ENCODE measurements around the gene PTPN4.

Gene PTPN4

DNA sequence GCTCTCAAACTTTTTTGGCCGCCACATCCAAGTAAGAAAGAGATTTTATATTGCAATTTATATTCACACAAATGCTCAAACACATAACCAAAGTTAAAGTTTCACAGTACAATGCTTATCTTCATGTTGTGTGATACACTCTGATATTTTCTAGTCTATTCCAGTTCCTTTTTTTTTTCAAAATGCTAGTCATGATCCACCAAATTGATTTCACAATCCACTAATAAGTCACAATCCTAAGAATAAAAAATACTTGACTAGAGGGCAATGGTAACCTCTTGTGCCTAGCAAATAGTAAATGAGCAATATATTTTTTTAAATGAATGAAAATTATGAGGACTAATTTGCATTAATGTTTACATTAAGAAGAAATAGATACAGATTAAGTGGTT is 5.8 kb upstream of the PTPN4 start:
- TF ChIP-seq, protein P1, sequence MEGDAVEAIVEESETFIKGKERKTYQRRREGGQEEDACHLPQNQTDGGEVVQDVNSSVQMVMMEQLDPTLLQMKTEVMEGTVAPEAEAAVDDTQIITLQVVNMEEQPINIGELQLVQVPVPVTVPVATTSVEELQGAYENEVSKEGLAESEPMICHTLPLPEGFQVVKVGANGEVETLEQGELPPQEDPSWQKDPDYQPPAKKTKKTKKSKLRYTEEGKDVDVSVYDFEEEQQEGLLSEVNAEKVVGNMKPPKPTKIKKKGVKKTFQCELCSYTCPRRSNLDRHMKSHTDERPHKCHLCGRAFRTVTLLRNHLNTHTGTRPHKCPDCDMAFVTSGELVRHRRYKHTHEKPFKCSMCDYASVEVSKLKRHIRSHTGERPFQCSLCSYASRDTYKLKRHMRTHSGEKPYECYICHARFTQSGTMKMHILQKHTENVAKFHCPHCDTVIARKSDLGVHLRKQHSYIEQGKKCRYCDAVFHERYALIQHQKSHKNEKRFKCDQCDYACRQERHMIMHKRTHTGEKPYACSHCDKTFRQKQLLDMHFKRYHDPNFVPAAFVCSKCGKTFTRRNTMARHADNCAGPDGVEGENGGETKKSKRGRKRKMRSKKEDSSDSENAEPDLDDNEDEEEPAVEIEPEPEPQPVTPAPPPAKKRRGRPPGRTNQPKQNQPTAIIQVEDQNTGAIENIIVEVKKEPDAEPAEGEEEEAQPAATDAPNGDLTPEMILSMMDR (IDR thresholded peaks at IDR 0.05; ENCODE audit: low read depth, low read length), result no peak
- no peak for DNase-seq (ENCODE audit: extremely low read depth, low read depth)

DNA sequence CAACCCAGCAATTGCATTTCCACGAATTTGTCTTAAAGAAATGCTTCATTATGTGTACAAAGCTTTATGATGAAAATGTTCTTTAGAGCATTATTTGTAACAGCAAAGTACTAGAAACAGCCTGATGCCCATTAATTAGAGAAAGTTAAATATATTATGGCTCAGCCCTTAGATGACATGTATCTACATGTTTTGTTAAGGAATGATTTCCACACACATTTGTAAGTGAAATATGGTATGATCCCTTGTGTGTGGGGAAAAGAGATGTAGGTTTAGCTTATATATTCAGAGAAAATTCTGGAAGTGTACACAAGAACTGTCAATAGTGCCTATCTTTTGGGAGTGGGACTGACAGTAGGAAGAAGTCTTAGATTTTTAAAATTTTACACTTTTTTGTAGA is 3.8 kb upstream of the PTPN4 start:
- TF ChIP-seq, protein P1 (IDR thresholded peaks at IDR 0.05; ENCODE audit: low read depth, low read length), result no peak
- DNase-seq (ENCODE audit: extremely low read depth, low read depth), result no peak

GRCh38 chr2:119756837-119757236 is 2.9 kb upstream of the PTPN4 start:
- peak; percentile 44 for DNase-seq (ENCODE audit: extremely low read depth, low read depth)
- TF ChIP-seq, protein P1 (IDR thresholded peaks at IDR 0.05; ENCODE audit: low read depth, low read length), result no peak

- DNase-seq (ENCODE audit: extremely low read depth, low read depth), result no peak
- TF ChIP-seq, protein P1 (IDR thresholded peaks at IDR 0.05; ENCODE audit: low read depth, low read length), result no peak
These were observed 756 bp upstream of the PTPN4 start for GRCh38 chr2:119758881-119759450.

DNA sequence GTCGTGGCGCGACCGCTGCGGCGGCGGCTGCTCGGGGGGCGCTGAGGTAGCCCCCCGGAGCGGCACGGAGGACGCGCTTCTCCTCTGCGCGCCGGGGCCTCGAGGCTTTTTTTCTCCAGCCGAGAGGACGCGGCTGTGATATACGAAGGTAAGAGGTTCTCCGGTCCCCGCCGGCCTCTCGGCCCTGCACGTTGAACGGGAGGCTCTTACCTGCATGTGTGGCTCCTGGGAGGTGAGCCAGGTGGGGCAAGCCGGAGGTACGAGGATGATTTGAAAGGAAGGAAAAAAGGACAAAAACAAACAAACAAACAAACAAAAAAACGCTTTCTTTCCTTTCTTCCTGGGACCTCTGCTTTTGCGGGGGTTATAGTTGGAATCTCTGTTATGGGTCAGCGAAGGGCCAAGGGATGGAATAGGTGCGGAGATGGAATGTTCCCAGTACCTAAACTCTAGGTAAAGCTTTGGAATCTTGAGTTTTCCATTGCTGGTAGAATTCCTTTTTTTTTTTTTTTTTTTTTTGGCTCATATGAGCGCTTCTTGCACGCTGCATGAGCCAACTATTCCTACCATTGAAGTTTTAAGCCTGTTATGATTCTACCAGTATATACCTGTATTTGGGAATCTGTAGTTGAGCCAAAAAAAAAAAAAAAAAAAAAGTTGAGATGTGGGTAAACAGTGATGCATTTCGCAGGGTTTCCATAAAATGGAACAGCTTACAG is 674 bp downstream of the PTPN4 start:
- no peak for DNase-seq (ENCODE audit: extremely low read depth, low read depth)
- TF ChIP-seq, protein P1 (IDR thresholded peaks at IDR 0.05; ENCODE audit: low read depth, low read length), result no peak

GRCh38 chr2:119760956-119761275 is 1.2 kb downstream of the PTPN4 start:
- no peak for DNase-seq (ENCODE audit: extremely low read depth, low read depth)
- TF ChIP-seq, protein P1 (IDR thresholded peaks at IDR 0.05; ENCODE audit: low read depth, low read length), result no peak

DNA sequence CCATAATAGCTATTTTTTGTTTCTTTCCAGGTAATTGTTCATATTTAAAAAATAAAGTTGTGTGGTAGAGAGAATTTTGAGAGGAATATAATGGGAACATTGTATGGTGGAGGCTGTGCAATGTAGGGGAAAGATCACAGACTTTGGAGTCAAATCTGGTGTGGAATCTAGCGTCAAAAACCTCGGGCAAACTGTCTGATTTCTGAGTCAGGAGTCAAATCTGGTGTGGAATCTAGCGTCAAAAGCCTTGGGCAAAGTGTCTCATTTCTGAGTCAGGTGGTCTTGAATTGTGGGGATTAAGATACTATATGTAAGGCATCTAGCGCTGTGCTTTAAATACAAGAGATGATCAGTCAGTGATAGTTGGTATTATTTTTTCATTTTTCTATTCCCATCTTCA is 5.1 kb downstream of the PTPN4 start:
- DNase-seq (ENCODE audit: extremely low read depth, low read depth), result no peak
- TF ChIP-seq, protein P1 (IDR thresholded peaks at IDR 0.05; ENCODE audit: low read depth, low read length), result no peak
